ENCODE data around the gene DEDD.

DEDD gene

GRCh38 chr1:161077426-161077825 is 55.0 kb downstream of the DEDD start:
- no peak for DNase-seq (ENCODE audit: low read depth in 1 of 2, low spot score in 1 of 2)

GRCh38 chr1:161076410-161076809 is 56.1 kb downstream of the DEDD start:
- no peak for DNase-seq (ENCODE audit: low read depth in 1 of 2, low spot score in 1 of 2)

GRCh38 chr1:161074676-161075368 is 57.6 kb downstream of the DEDD start:
- no peak for DNase-seq (ENCODE audit: low read depth in 1 of 2, low spot score in 1 of 2)

- DNase-seq (ENCODE audit: low read depth in 1 of 2, low spot score in 1 of 2): no peak
These were observed 58.9 kb downstream of the DEDD start for GRCh38 chr1:161073474-161074121.

GRCh38 chr1:161072751-161073449 is 59.6 kb downstream of the DEDD start:
- no peak for DNase-seq (ENCODE audit: low read depth in 1 of 2, low spot score in 1 of 2)

- no peak for DNase-seq (ENCODE audit: low read depth in 1 of 2, low spot score in 1 of 2)
These were observed 60.5 kb downstream of the DEDD start for GRCh38 chr1:161071886-161072371.
